ENCODE results near the gene PLA2G7. TPM values are rescaled to one million over a fixed set of nuclear protein-coding genes. Genes with fewer than 3 reads are reported as not detected.

PLA2G7 gene
- total and polyA plus RNA-seq, 2 donors (not counting 1 experiment from before 2014, with no cell fraction given) = 0.04 to 1.1 TPM

DNA sequence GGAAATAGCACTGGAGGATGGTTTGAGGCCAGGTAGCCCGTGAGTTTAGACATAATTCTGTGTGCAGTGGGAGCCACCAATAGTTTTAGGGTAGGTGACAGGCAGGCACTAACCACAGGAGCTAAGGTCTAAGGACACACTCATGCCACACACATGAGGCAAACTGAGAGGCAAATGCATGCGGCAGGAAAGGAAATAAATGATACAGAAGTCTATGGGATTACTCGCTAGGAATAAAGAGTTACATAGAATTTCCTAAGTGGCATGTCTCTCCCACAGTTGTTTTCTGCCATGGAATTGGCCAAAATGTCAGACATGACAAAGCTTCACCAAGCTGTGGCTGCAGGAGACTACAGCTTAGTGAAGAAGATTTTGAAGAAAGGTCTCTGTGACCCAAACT lies 16.5 kb upstream of the PLA2G7 start:
- intact Hi-C loops (cut with micrococcal nuclease) = no loop called here

DNA sequence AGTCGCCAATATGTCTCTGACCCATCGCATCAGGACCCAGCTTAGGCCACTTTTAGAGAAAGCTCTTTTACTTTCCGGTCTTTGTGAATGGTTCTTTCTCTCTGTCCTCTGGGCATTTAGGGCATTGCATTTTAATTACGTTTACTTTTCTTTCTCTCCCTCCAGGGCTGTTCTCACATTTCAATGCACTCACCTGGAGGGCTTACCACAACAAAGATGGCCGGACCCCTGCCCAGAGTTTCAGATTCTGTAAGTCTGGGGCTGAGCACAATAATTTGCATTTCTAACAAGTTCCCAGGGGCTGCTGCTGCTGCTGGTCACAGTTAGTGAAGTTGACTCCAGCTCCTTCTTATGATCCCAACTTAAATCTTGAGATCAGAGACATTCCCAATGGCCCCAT lies 14.6 kb upstream of the PLA2G7 start:
- Histone ChIP-seq H3K9me3 (ENCODE audit: control extremely low read depth in 1 of 3, control insufficient read depth in 2 of 3, insufficient read depth in 1 of 3, low read length in 2 of 3) (no peaks in the 10 kb centered on the region), H3K4me1 (ENCODE audit: control insufficient read depth in 2 of 2, insufficient read depth in 2 of 2, low read length in 2 of 2) (no peaks in the 10 kb centered on the region), H3K27ac (ENCODE audit: low read length in 2 of 2) (no peak overlapping the region), H3K4me2 (replicated peaks; ENCODE audit: low read depth, low read length, poor library complexity, severe bottlenecking) (no peak overlapping the region), H3K27me3 (replicated peaks in 1 of 4; ENCODE audit: control extremely low read depth in 1 of 4, control insufficient read depth in 3 of 4, insufficient read depth in 4 of 4, low read length in 3 of 4) (no peaks in the 10 kb centered on the region), H3K36me3 (replicated peaks in 1 of 2; ENCODE audit: control extremely low read depth in 1 of 2, control insufficient read depth in 1 of 2, extremely low read depth in 1 of 2, insufficient read depth in 2 of 2, low read length in 1 of 2) (no peaks in the 10 kb centered on the region), H3K79me2 (ENCODE audit: control insufficient read depth, insufficient read depth, low read length) (no peaks in the 10 kb centered on the region), H2AFZ (ENCODE audit: insufficient read depth, low read depth, low read length, poor library complexity, severe bottlenecking) (no peak overlapping the region), H3K9ac (ENCODE audit: low read length) (no peak overlapping the region), H4K20me1 (ENCODE audit: control insufficient read depth, insufficient read depth, low read length, poor library complexity, severe bottlenecking) (no peaks in the 10 kb centered on the region), H3K4me3 (ENCODE audit: control extremely low read depth in 1 of 5, extremely low read depth in 1 of 5, insufficient read depth in 1 of 5, low read depth in 2 of 5, low read length in 4 of 5) (no peak overlapping the region)
- no peaks in the 10 kb centered on the region for H3K4me1 Mint-ChIP-seq
- no peak overlapping the region for H3K27ac Mint-ChIP-seq
- ChIA-PET POLR2A (no interaction called here), CTCF (no interaction called here)
- 98% methylated on average over 5 of the region's 5 CpGs for WGBS (ENCODE audit: insufficient coverage)
- no peak overlapping the region for H3K4me3 Mint-ChIP-seq
- peaks cover 14% of the 10 kb centered on the region for H3K27me3 Mint-ChIP-seq
- TF ChIP-seq EZH2 (IDR thresholded peaks at IDR 0.05; ENCODE audit: borderline replicate concordance, insufficient read depth, low read depth, low read length, poor library complexity, severe bottlenecking) = no peak
- TF ChIP-seq, protein P1, sequence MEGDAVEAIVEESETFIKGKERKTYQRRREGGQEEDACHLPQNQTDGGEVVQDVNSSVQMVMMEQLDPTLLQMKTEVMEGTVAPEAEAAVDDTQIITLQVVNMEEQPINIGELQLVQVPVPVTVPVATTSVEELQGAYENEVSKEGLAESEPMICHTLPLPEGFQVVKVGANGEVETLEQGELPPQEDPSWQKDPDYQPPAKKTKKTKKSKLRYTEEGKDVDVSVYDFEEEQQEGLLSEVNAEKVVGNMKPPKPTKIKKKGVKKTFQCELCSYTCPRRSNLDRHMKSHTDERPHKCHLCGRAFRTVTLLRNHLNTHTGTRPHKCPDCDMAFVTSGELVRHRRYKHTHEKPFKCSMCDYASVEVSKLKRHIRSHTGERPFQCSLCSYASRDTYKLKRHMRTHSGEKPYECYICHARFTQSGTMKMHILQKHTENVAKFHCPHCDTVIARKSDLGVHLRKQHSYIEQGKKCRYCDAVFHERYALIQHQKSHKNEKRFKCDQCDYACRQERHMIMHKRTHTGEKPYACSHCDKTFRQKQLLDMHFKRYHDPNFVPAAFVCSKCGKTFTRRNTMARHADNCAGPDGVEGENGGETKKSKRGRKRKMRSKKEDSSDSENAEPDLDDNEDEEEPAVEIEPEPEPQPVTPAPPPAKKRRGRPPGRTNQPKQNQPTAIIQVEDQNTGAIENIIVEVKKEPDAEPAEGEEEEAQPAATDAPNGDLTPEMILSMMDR (IDR thresholded peaks at IDR 0.05) = no peak
- H3K9me3 Mint-ChIP-seq (ENCODE audit: insufficient read depth) = no peaks in the 10 kb centered on the region
- DNase-seq (no peak), ATAC-seq (ENCODE audit: low read depth) (no peak)
- intact Hi-C loops (cut with micrococcal nuclease) = no loop called here

More for the DNA sequence above, 16.5 kb upstream of the PLA2G7 start:
- Mint-ChIP-seq H3K27me3 (peaks cover 6% of the 10 kb centered on the region), H3K4me1 (no peaks in the 10 kb centered on the region), H3K27ac (no peak overlapping the region), H3K9me3 (ENCODE audit: insufficient read depth) (no peaks in the 10 kb centered on the region), H3K4me3 (no peak overlapping the region)
- WGBS (ENCODE audit: insufficient coverage) = 100% methylated on average over 1 of the region's 3 CpGs
- H2AFZ ChIP-seq (ENCODE audit: insufficient read depth, low read depth, low read length, poor library complexity, severe bottlenecking) = no peak overlapping the region
- no peaks in the 10 kb centered on the region for H3K27me3 ChIP-seq (replicated peaks in 1 of 4; ENCODE audit: control extremely low read depth in 1 of 4, control insufficient read depth in 3 of 4, insufficient read depth in 4 of 4, low read length in 3 of 4)
- H3K4me3 ChIP-seq (ENCODE audit: control extremely low read depth in 1 of 5, extremely low read depth in 1 of 5, insufficient read depth in 1 of 5, low read depth in 2 of 5, low read length in 4 of 5) = no peak overlapping the region
- no peak overlapping the region for H3K4me2 ChIP-seq (replicated peaks; ENCODE audit: low read depth, low read length, poor library complexity, severe bottlenecking)
- no peak for DNase-seq
- no peaks in the 10 kb centered on the region for H3K79me2 ChIP-seq (ENCODE audit: control insufficient read depth, insufficient read depth, low read length)
- H4K20me1 ChIP-seq (ENCODE audit: control insufficient read depth, insufficient read depth, low read length, poor library complexity, severe bottlenecking) = no peaks in the 10 kb centered on the region
- H3K27ac ChIP-seq (ENCODE audit: low read length in 2 of 2) = no peak overlapping the region
- TF ChIP-seq EZH2 (IDR thresholded peaks at IDR 0.05; ENCODE audit: borderline replicate concordance, insufficient read depth, low read depth, low read length, poor library complexity, severe bottlenecking) = no peak
- TF ChIP-seq, protein P1 (IDR thresholded peaks at IDR 0.05) = no peak
- no peaks in the 10 kb centered on the region for H3K4me1 ChIP-seq (ENCODE audit: control insufficient read depth in 2 of 2, insufficient read depth in 2 of 2, low read length in 2 of 2)
- no peak for ATAC-seq (ENCODE audit: low read depth)
- POLR2A ChIA-PET = no interaction called here
- H3K36me3 ChIP-seq (replicated peaks in 1 of 2; ENCODE audit: control extremely low read depth in 1 of 2, control insufficient read depth in 1 of 2, extremely low read depth in 1 of 2, insufficient read depth in 2 of 2, low read length in 1 of 2) = no peaks in the 10 kb centered on the region
- H3K9me3 ChIP-seq (ENCODE audit: control extremely low read depth in 1 of 3, control insufficient read depth in 2 of 3, insufficient read depth in 1 of 3, low read length in 2 of 3) = no peaks in the 10 kb centered on the region
- no peak overlapping the region for H3K9ac ChIP-seq (ENCODE audit: low read length)
- CTCF ChIA-PET = no interaction called here

All from B cell (primary cell).